NOMO-1 treated with DMSO at 0.1 percent for 48 hours (cell line): ENCODE data around the gene FBXO47.
A peak's percentile ranks its signal among the peaks of the same experiment; 100 is the strongest.
"Not testable (repeated sequence)": the region's sequence is repeated elsewhere in the genome, so short reads cannot be mapped to it uniquely, and the experiment has no call there.

Experiments used
- DNase-seq: peaks from one replicate; lab custom pipeline; 2025; ENCODE audit not compliant: unreplicated experiment; lab: John Stamatoyannopoulos, UW

The FBXO47 gene

GRCh38 chr17:38980490-38981217 is 13.5 kb upstream of the FBXO47 start:
- no peak for DNase-seq

GRCh38 chr17:38978180-38978579 is 11.0 kb upstream of the FBXO47 start:
- DNase-seq: no peak

- DNase-seq: peak; percentile 84
These were observed 9.0 kb upstream of the FBXO47 start for GRCh38 chr17:38976187-38976551.

- DNase-seq: no peak
These were observed 3.6 kb upstream of the FBXO47 start for GRCh38 chr17:38970804-38971203.

GRCh38 chr17:38970128-38970527 is 2.9 kb upstream of the FBXO47 start:
- no peak for DNase-seq

- DNase-seq: no peak
These were observed 2.1 kb upstream of the FBXO47 start for GRCh38 chr17:38969281-38969680.

GRCh38 chr17:38961413-38961812 is 5.8 kb downstream of the FBXO47 start:
- DNase-seq: no peak

- no peak for DNase-seq
These were observed 6.8 kb downstream of the FBXO47 start for GRCh38 chr17:38960402-38960801.

GRCh38 chr17:38959508-38959907 is 7.7 kb downstream of the FBXO47 start:
- DNase-seq: no peak

GRCh38 chr17:38958756-38959155 is 8.4 kb downstream of the FBXO47 start:
- DNase-seq: no peak

GRCh38 chr17:38958326-38958725 is 8.9 kb downstream of the FBXO47 start:
- no peak for DNase-seq

GRCh38 chr17:38953800-38954199 is 13.4 kb downstream of the FBXO47 start:
- not testable (repeated sequence) for DNase-seq

GRCh38 chr17:38947189-38947588 is 20.0 kb downstream of the FBXO47 start:
- DNase-seq: no peak

- peak; percentile 51 for DNase-seq
These were observed 23.6 kb downstream of the FBXO47 start for GRCh38 chr17:38943607-38944006.

- no peak for DNase-seq
These were observed 24.4 kb downstream of the FBXO47 start for GRCh38 chr17:38942696-38943334.

GRCh38 chr17:38940404-38940803 is 26.8 kb downstream of the FBXO47 start:
- no peak for DNase-seq

GRCh38 chr17:38939987-38940386 is 27.2 kb downstream of the FBXO47 start:
- no peak for DNase-seq

- DNase-seq: not testable (repeated sequence)
These were observed 33.2 kb downstream of the FBXO47 start for GRCh38 chr17:38933962-38934361.

- DNase-seq: not testable (repeated sequence)
These were observed 36.4 kb downstream of the FBXO47 start for GRCh38 chr17:38930782-38931181.

GRCh38 chr17:38926293-38927070 is 40.7 kb downstream of the FBXO47 start:
- DNase-seq: peak; percentile 97

GRCh38 chr17:38925263-38925995 is 41.8 kb downstream of the FBXO47 start, which contains the start of gene LASP1NB:
LASP1NB (plus strand) TSS chr17:38925614.
- no peak for DNase-seq
